Activated CD8-positive, alpha-beta memory T cell treated with anti-CD3 and anti-CD28 coated beads for 1 hour (primary cell): ENCODE data around the gene PALMD.

Experiments
- DNase-seq, 2 donors: peaks; one replicate each; pipeline ENCODE4 v3.0.0-alpha.2; 2020; ENCODE audit warnings: low read depth in 1 of 2; ENCODE audit errors: extremely low read depth in 1 of 2

PALMD gene

GRCh38 chr1:99682291-99682751 is 36.4 kb downstream of the PALMD start:
- no peak for DNase-seq

GRCh38 chr1:99685516-99686180 is 39.7 kb downstream of the PALMD start:
- peak in 1 of 2 donors; percentile 2 for DNase-seq

GRCh38 chr1:99691175-99691574 is 45.3 kb downstream of the PALMD start:
- no peak for DNase-seq

- DNase-seq, result no peak
Observed at GRCh38 chr1:99696616-99697015, 50.7 kb downstream of the PALMD start.

- DNase-seq, result no peak
Observed at GRCh38 chr1:99697580-99697979, 51.7 kb downstream of the PALMD start.

- no peak for DNase-seq
Observed at GRCh38 chr1:99700020-99700419, 54.1 kb downstream of the PALMD start.

- no peak for DNase-seq
Observed at GRCh38 chr1:99702221-99702620, 56.3 kb downstream of the PALMD start.

- DNase-seq, result no peak
Observed at GRCh38 chr1:99704356-99704816, 58.5 kb downstream of the PALMD start.

- DNase-seq, result no peak
Observed at GRCh38 chr1:99705385-99705784, 59.5 kb downstream of the PALMD start.

- DNase-seq, result peak in 1 of 2 donors; percentile 23
Observed at GRCh38 chr1:99707535-99708142, 61.7 kb downstream of the PALMD start.

GRCh38 chr1:99710994-99711393 is 65.1 kb downstream of the PALMD start:
- no peak for DNase-seq

- DNase-seq, result no peak
Observed at GRCh38 chr1:99713006-99713405, 67.1 kb downstream of the PALMD start.

GRCh38 chr1:99717005-99717404 is 71.1 kb downstream of the PALMD start:
- DNase-seq, result no peak

GRCh38 chr1:99723251-99723650 is 77.3 kb downstream of the PALMD start:
- no peak for DNase-seq

- no peak for DNase-seq
Observed at GRCh38 chr1:99725996-99726395, 80.1 kb downstream of the PALMD start.

GRCh38 chr1:99726407-99726806 is 80.5 kb downstream of the PALMD start:
- DNase-seq, result no peak

GRCh38 chr1:99726818-99727217 is 80.9 kb downstream of the PALMD start:
- no peak for DNase-seq

GRCh38 chr1:99727575-99728185 is 81.8 kb downstream of the PALMD start:
- DNase-seq, result no peak

- no peak for DNase-seq
Observed at GRCh38 chr1:99728494-99729235, 82.8 kb downstream of the PALMD start.

- DNase-seq, result no peak
Observed at GRCh38 chr1:99731384-99731783, 85.5 kb downstream of the PALMD start.

GRCh38 chr1:99735852-99736251 is 89.9 kb downstream of the PALMD start:
- no peak for DNase-seq
